Glutamatergic neuron (in vitro differentiated cells): ENCODE measurements around the gene CDHR4. TPM values are rescaled to one million over a fixed set of nuclear protein-coding genes. Genes with fewer than 3 reads are reported as not detected.
A peak's percentile ranks its signal among the peaks of the same experiment; 100 is the strongest.

Experiments
- DNase-seq: peaks from one replicate; pipeline ENCODE4 v3.0.0; 2022
- H3K27ac Mint-ChIP-seq: one replicate; pipeline ENCODE4 v1.8.0; 2020; ENCODE audit warnings: mild to moderate bottlenecking, mixed read lengths, inconsistent platforms; ENCODE audit not compliant: unreplicated experiment
- H3K27me3 Mint-ChIP-seq: one replicate; pipeline ENCODE4 v1.8.0; 2020; ENCODE audit warnings: mild to moderate bottlenecking, moderate library complexity, mixed read lengths, inconsistent platforms; ENCODE audit not compliant: unreplicated experiment
- H3K36me3 Mint-ChIP-seq: one replicate; pipeline ENCODE4 v1.8.0; 2020; ENCODE audit warnings: mild to moderate bottlenecking, mixed read lengths, inconsistent platforms; ENCODE audit not compliant: unreplicated experiment
- H3K4me1 Mint-ChIP-seq: one replicate; pipeline ENCODE4 v1.8.0; 2020; ENCODE audit warnings: mild to moderate bottlenecking, low read depth, mixed read lengths, inconsistent platforms; ENCODE audit not compliant: unreplicated experiment
- H3K4me3 Mint-ChIP-seq: one replicate; pipeline ENCODE4 v1.8.0; 2020; ENCODE audit warnings: mild to moderate bottlenecking, mixed read lengths, inconsistent platforms; ENCODE audit not compliant: unreplicated experiment
- H3K9me3 Mint-ChIP-seq: one replicate; pipeline ENCODE4 v1.8.0; 2020; ENCODE audit warnings: mild to moderate bottlenecking, moderate library complexity, mixed read lengths, inconsistent platforms; ENCODE audit not compliant: unreplicated experiment
- CTCF ChIP-seq: fragments of 200-600 bp; sonication (generic); IDR thresholded peaks from one replicate; pipeline ENCODE4 v1.5.0; 2021; ENCODE audit not compliant: partially characterized antibody, unreplicated experiment
- total RNA-seq: library from RNA; stranded (reverse); fragmentation: NEBNext Ultra II Directional; extraction: Animal tissue kit (Norgen Biotek cat#: 25700); gene quantifications from one replicate; pipeline ENCODE4 v1.2.1, GENCODE V29; 2021; ENCODE audit not compliant: unreplicated experiment

CDHR4 gene
- total RNA-seq, 1 donor from 2014 or later, result not detected

- Mint-ChIP-seq H3K27ac (no peak overlapping the region), H3K9me3 (peaks cover 12% of the 10 kb centered on the region), H3K4me3 (peak overlapping the region; percentile 60), H3K27me3 (peaks cover 12% of the 10 kb centered on the region), H3K36me3 (no peaks in the 10 kb centered on the region), H3K4me1 (peaks cover 11% of the 10 kb centered on the region)
- peak; percentile 70 for DNase-seq
- TF ChIP-seq CTCF, result no peak
Measured at GRCh38 chr3:49803465-49804140, 3.9 kb upstream of the CDHR4 start.

DNA sequence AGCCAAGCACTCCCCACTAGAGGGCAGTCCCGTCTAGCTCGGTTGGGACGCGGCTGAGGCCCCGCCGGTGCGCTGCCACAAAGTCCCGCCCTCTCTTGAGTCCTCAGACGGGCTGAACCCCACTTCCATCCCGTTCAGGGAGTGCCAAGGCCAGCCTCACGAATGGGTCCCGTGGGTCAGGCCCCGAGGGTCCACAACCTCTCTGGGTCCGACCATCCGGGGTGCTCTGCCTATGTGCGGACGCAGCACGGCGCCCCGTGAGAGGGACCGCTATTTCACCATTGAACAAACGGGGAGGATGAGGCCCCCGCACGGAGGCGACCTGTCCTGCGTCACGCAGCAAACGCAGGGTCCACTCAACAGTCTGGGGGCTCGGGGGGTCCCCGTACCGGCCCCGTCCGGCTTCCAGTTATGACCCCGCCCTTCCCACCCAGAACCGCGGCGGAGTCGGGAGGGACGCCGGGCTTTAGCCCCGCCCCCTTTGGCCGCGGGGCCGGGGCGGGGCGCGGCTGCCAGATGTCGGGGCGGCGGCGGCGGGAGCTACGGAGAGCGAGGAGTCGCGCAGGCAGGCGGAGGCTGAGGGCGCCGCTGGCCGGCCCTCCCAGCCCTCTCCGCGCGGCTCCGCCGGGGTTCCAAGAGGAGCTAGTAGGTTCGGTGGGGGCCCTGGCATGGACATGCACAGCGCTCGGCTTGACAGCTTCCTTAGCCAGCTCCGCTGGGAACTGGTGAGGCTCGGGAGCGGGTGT lies 3.2 kb upstream of the CDHR4 start, which contains the start of gene INKA1:
Gene INKA1, plus strand, starts transcription at position 543 of the 746 bp plus-strand sequence. Its CDS starts 132 bp downstream, at position 675.
- Mint-ChIP-seq H3K27ac (peak within 1 kb of the TSS; percentile 48), H3K36me3 (no peaks in the 10 kb centered on the region), H3K4me3 (peak within 1 kb of the TSS; percentile 89), H3K27me3 (peaks cover 12% of the 10 kb centered on the region), H3K9me3 (peaks cover 12% of the 10 kb centered on the region), H3K4me1 (peaks cover 11% of the 10 kb centered on the region)
- DNase-seq, result peak; percentile 91
- peak; percentile 84 for TF ChIP-seq CTCF

GRCh38 chr3:49801160-49801559 lies 1.5 kb upstream of the CDHR4 start:
- Mint-ChIP-seq H3K4me3 (no peak overlapping the region), H3K27ac (no peak overlapping the region), H3K9me3 (peaks cover 12% of the 10 kb centered on the region), H3K36me3 (no peaks in the 10 kb centered on the region), H3K27me3 (peaks cover 12% of the 10 kb centered on the region), H3K4me1 (peaks cover 11% of the 10 kb centered on the region)
- no peak for DNase-seq
- no peak for TF ChIP-seq CTCF

- peaks cover 8% of the 10 kb centered on the region for H3K9me3 Mint-ChIP-seq
- no peak overlapping the region for H3K27ac Mint-ChIP-seq
- H3K4me1 Mint-ChIP-seq, result peaks cover 2% of the 10 kb centered on the region
- H3K27me3 Mint-ChIP-seq, result peaks cover 14% of the 10 kb centered on the region
- no peak for DNase-seq
- no peak overlapping the region for H3K4me3 Mint-ChIP-seq
- no peak for TF ChIP-seq CTCF
- H3K36me3 Mint-ChIP-seq, result no peaks in the 10 kb centered on the region
Measured at GRCh38 chr3:49799105-49799504, 568 bp downstream of the CDHR4 start.
